Left lung (tissue), 10 donors: Measurements from ENCODE around the gene RAB7B. TPM values are rescaled to one million over a fixed set of nuclear protein-coding genes. Genes with fewer than 3 reads are reported as not detected.

ENCODE experiments used
- ATAC-seq: fragments of 200-7000 bp; cut with Tn5 transposase; one replicate; pipeline ENCODE4 v1.9.1; 2020; ENCODE audit warnings: moderate library complexity
- DNase-seq, 4 donors: peaks; one replicate each; pipeline ENCODE4 v3.0.0-alpha.2; 2013 to 2020
- H3K27ac ChIP-seq, 2 donors: fragments of 200-600 bp; sonication (generic) in 1 of 2; one replicate each; pipeline versions ENCODE4 v1.5.0 to v1.8.0; 2020 to 2021
- H3K27me3 ChIP-seq, 2 donors: fragments of 200-600 bp; sonication (generic) in 1 of 2; one replicate each; pipeline versions ENCODE4 v1.5.0 to v1.8.0; 2020 to 2021
- H3K36me3 ChIP-seq, 2 donors: fragments of 200-600 bp; sonication (generic) in 1 of 2; one replicate each; pipeline versions ENCODE4 v1.5.0 to v1.8.0; 2020 to 2021
- H3K4me1 ChIP-seq, 2 donors: fragments of 200-600 bp; one replicate each; pipeline ENCODE4 v1.8.0; 2021
- H3K4me3 ChIP-seq, 2 donors: fragments of 200-600 bp; sonication (generic) in 1 of 2; one replicate each; pipeline versions ENCODE4 v1.5.0 to v1.8.0; 2020 to 2021; ENCODE audit warnings: mild to moderate bottlenecking in 1 of 2
- H3K9me3 ChIP-seq, 2 donors: fragments of 200-600 bp; sonication (generic) in 1 of 2; one replicate each; pipeline versions ENCODE4 v1.5.0 to v1.8.0; 2020 to 2021
- CTCF ChIP-seq, 2 donors: fragments of 200-600 bp; sonication (generic) in 1 of 2; IDR thresholded peaks; one replicate each; pipeline versions ENCODE4 v1.5.0 to v1.8.0; 2021; ENCODE audit warnings: antibody characterized with exemption in 2 of 2
- intact Hi-C, 2 donors: fragments of 100-400 bp; cut with DNase I; formaldehyde crosslinking; loops; one replicate each; pipeline versions ENCODE4 v1.11.2 to v1.14.2; 2022
- polyA plus RNA-seq, 6 donors: library from polyadenylated mRNA; unstranded; fragments of 120-200 nt; gene quantifications; one replicate each; pipeline ENCODE4 v1.2.1, GENCODE V29; 2013; ENCODE audit not compliant: insufficient read length in 6 of 6
- total RNA-seq, 2 donors: library from RNA; stranded (reverse); fragmentation: NEBNext Ultra II Directional; extraction: Animal tissue kit (Norgen Biotek cat#: 25700); gene quantifications; one replicate each; pipeline ENCODE4 v1.2.1, GENCODE V29; 2021
- donor health status: DM: no; HTN: yes; CAD: no.
- donor health status: DM: no; HTN: no; CAD: no.

The RAB7B gene
- total and polyA plus RNA-seq, 8 donors: 3.2 to 14.2 (median 4.0) TPM

- Histone ChIP-seq H3K4me1 (no peaks in the 10 kb centered on the region), H3K9me3 (no peaks in the 10 kb centered on the region), H3K27me3 (no peaks in the 10 kb centered on the region), H3K4me3 (peak within 1 kb of the TSS in 1 of 2 donors; percentile 34), H3K27ac (peak within 1 kb of the TSS; percentile 22 to 37), H3K36me3 (no peaks in the 10 kb centered on the region)
- no peak for TF ChIP-seq CTCF (IDR thresholded peaks at IDR 0.05)
- intact Hi-C loops: no loop called here
- ATAC-seq (peak; percentile 88), DNase-seq (peak in 1 of 4 donors; percentile 61)
Observed at GRCh38 chr1:206023695-206024094, 20.5 kb upstream of the RAB7B start, which contains the start of gene CTSE. Gene CTSE, minus strand, starts transcription at chr1:206023895. Its CDS starts 104 bp downstream, at chr1:206023791.

GRCh38 chr1:206022766-206023165 is 19.6 kb upstream of the RAB7B start:
- Histone ChIP-seq H3K9me3 (no peaks in the 10 kb centered on the region), H3K36me3 (no peaks in the 10 kb centered on the region), H3K27me3 (no peaks in the 10 kb centered on the region), H3K4me3 (peak overlapping the region in 1 of 2 donors; percentile 34), H3K4me1 (no peaks in the 10 kb centered on the region), H3K27ac (no peak overlapping the region)
- intact Hi-C loops: no loop called here
- ATAC-seq (no peak), DNase-seq (no peak)
- no peak for TF ChIP-seq CTCF (IDR thresholded peaks at IDR 0.05)

- Histone ChIP-seq H3K4me3 (peak overlapping the region in 1 of 2 donors; percentile 34), H3K4me1 (no peaks in the 10 kb centered on the region), H3K36me3 (no peaks in the 10 kb centered on the region), H3K9me3 (no peaks in the 10 kb centered on the region), H3K27ac (no peak overlapping the region), H3K27me3 (no peaks in the 10 kb centered on the region)
- ATAC-seq (no peak), DNase-seq (no peak)
- no peak for TF ChIP-seq CTCF (IDR thresholded peaks at IDR 0.05)
- intact Hi-C loops: no loop called here
Observed at GRCh38 chr1:206021626-206022365, 18.6 kb upstream of the RAB7B start.

- Histone ChIP-seq H3K27me3 (no peaks in the 10 kb centered on the region), H3K4me1 (no peaks in the 10 kb centered on the region), H3K4me3 (peak overlapping the region in 1 of 2 donors; percentile 34), H3K9me3 (no peaks in the 10 kb centered on the region), H3K27ac (no peak overlapping the region), H3K36me3 (no peaks in the 10 kb centered on the region)
- no peak for ATAC-seq
- no peak for DNase-seq
- TF ChIP-seq CTCF (IDR thresholded peaks at IDR 0.05): no peak
- intact Hi-C loops: no loop called here
Observed at GRCh38 chr1:206021008-206021625, 17.9 kb upstream of the RAB7B start.

GRCh38 chr1:206020393-206021007 is 17.3 kb upstream of the RAB7B start:
- no peaks in the 10 kb centered on the region for H3K27me3 ChIP-seq
- no peak overlapping the region for H3K27ac ChIP-seq
- no peaks in the 10 kb centered on the region for H3K36me3 ChIP-seq
- no peak for ATAC-seq
- TF ChIP-seq CTCF (IDR thresholded peaks at IDR 0.05): no peak
- no peaks in the 10 kb centered on the region for H3K9me3 ChIP-seq
- H3K4me3 ChIP-seq: peak overlapping the region in 1 of 2 donors; percentile 34
- no peak for DNase-seq
- intact Hi-C loops: no loop called here
- H3K4me1 ChIP-seq: no peaks in the 10 kb centered on the region
